BLaER1 treated with 17β-estradiol and CSF1 and Interleukin-3, amounts not matched to agents 10 nM and 100 nM (cell line): ENCODE results near the gene MAGEA12.
"Not testable (repeated sequence)": the region's sequence is repeated elsewhere in the genome, so short reads cannot be mapped to it uniquely, and the experiment has no call there.

ENCODE experiments used
- H3K27ac ChIP-seq, 11 experiments: shearing (Covaris generic); formaldehyde crosslinking; 2 replicates each; pipeline ENCODE4 v1.8.1; 2022
- H3K27me3 ChIP-seq, 11 experiments: shearing (Covaris generic); formaldehyde crosslinking; 2 replicates each; pipeline ENCODE4 v1.8.1; 2022
- H3K36me3 ChIP-seq, 11 experiments: shearing (Covaris generic); formaldehyde crosslinking; 2 replicates each; pipeline ENCODE4 v1.8.1; 2022
- H3K4me1 ChIP-seq, 10 experiments: shearing (Covaris generic); formaldehyde crosslinking; 2 replicates each; pipeline ENCODE4 v1.8.1; 2022
- H3K4me2 ChIP-seq, 11 experiments: shearing (Covaris generic); formaldehyde crosslinking; 2 replicates each; pipeline ENCODE4 v1.8.1; 2022
- H3K4me3 ChIP-seq, 10 experiments: shearing (Covaris generic); formaldehyde crosslinking; 2 replicates each; pipeline ENCODE4 v1.8.1; 2022
- H3K9ac ChIP-seq, 11 experiments: shearing (Covaris generic); formaldehyde crosslinking; 2 replicates each; pipeline ENCODE4 v1.8.1; 2022
- H3K9me3 ChIP-seq, 11 experiments: shearing (Covaris generic); formaldehyde crosslinking; replicated peaks in 1 of 11; 2 replicates each; pipeline ENCODE4 v1.8.1; 2022
- H4K20me1 ChIP-seq, 11 experiments: shearing (Covaris generic); formaldehyde crosslinking; 2 replicates each; pipeline ENCODE4 v1.8.1; 2022
- Cebpa-rat ChIP-seq, 11 experiments: shearing (Covaris generic); IDR thresholded peaks; 2 replicates each; pipeline ENCODE4 v1.8.1; 2022

MAGEA12 gene

DNA sequence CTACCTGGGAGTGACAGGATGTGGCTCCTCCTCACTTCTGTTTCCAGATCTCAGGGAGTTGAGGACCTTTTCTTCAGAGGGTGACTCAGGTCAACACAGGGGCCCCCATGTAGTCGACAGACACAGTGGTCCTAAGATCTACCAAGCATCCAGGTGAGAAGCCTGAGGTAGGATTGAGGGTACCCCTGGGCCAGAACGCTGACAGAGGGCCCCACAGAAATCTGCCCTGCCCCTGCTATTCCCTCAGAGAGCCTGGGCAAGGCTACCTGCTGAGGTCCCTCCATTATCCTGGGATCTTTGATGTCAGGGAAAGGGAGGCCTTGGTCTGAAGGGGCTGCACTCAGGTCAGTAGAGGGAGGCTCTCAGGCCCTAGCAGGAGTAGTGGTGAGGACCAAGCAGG lies 1.5 kb downstream of the MAGEA12 start:
- no peaks in the 10 kb centered on the region for H3K36me3 ChIP-seq
- no peak overlapping the region for H3K27ac ChIP-seq
- no peak for TF ChIP-seq Cebpa-rat (IDR thresholded peaks at IDR 0.05)
- H3K9ac ChIP-seq = no peak overlapping the region
- peaks cover 64 to 91% (median 85%) of the 10 kb centered on the region in 11 experiments for H3K27me3 ChIP-seq
- no peaks in the 10 kb centered on the region for H3K4me1 ChIP-seq
- no peaks in the 10 kb centered on the region; a peak in 1 of 22 replicates for H3K9me3 ChIP-seq
- no peaks in the 10 kb centered on the region; a peak in 1 of 22 replicates for H4K20me1 ChIP-seq
- no peak overlapping the region for H3K4me2 ChIP-seq
- H3K4me3 ChIP-seq = no peak overlapping the region

DNA sequence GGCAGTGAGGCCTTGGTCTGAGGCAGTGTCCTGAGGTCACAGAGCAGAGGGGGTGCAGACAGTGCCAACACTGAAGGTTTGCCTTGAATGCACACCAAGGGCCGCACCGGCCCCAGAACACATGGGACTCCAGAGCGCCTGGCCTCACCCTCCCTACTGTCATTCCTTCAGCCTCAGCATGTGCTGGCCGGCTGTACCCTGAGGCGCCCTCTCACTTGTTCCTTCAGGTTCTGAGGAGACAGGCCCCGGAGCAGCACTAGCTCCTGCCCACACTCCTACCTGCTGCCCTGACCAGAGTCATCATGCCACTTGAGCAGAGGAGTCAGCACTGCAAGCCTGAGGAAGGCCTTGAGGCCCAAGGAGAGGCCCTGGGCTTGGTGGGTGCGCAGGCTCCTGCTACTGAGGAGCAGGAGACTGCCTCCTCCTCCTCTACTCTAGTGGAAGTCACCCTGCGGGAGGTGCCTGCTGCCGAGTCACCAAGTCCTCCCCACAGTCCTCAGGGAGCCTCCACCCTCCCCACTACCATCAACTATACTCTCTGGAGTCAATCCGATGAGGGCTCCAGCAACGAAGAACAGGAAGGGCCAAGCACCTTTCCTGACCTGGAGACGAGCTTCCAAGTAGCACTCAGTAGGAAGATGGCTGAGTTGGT lies 2.4 kb downstream of the MAGEA12 start:
- H3K9ac ChIP-seq = no peak overlapping the region
- no peaks in the 10 kb centered on the region for H3K4me1 ChIP-seq
- H3K36me3 ChIP-seq = no peaks in the 10 kb centered on the region
- peaks cover 62 to 92% (median 85%) of the 10 kb centered on the region in 11 experiments for H3K27me3 ChIP-seq
- no peak overlapping the region for H3K4me2 ChIP-seq
- no peaks in the 10 kb centered on the region; a peak in 1 of 22 replicates for H3K9me3 ChIP-seq
- H4K20me1 ChIP-seq = no peaks in the 10 kb centered on the region; a peak in 1 of 22 replicates
- H3K27ac ChIP-seq = no peak overlapping the region
- H3K4me3 ChIP-seq = no peak overlapping the region
- TF ChIP-seq Cebpa-rat (IDR thresholded peaks at IDR 0.05) = no peak

DNA sequence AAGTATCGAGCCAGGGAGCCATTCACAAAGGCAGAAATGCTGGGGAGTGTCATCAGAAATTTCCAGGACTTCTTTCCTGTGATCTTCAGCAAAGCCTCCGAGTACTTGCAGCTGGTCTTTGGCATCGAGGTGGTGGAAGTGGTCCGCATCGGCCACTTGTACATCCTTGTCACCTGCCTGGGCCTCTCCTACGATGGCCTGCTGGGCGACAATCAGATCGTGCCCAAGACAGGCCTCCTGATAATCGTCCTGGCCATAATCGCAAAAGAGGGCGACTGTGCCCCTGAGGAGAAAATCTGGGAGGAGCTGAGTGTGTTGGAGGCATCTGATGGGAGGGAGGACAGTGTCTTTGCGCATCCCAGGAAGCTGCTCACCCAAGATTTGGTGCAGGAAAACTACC lies 3.0 kb downstream of the MAGEA12 start:
- H3K9me3 ChIP-seq, H4K20me1 ChIP-seq, H3K4me3 ChIP-seq, H3K27ac ChIP-seq, H3K4me2 ChIP-seq, H3K36me3 ChIP-seq, H3K4me1 ChIP-seq, H3K9ac ChIP-seq: not testable (repeated sequence)
- H3K27me3 ChIP-seq = peaks cover 59 to 87% (median 84%) of the 10 kb centered on the region in 11 experiments

DNA sequence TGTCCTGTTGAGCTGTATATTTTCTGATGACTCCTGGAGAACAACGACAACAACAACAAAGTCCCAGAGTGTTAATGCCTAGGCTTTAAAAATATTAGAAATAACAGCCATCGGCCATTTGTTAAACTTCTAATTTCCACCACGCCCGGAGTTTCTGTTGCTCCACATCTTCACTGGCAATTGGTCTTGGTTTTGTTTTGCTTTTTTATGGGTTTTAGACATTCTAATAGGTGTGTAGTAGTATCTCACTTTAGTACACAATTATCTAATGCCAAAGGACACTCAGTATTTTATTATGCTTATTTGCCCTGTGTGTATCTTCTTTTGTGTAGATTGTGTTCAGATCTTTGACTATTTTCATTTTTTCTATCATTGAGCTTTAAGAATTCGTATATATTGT lies 5.0 kb downstream of the MAGEA12 start:
- Histone ChIP-seq H3K9ac (no peak overlapping the region), H3K27me3 (peaks cover 56 to 84% (median 79%) of the 10 kb centered on the region in 11 experiments), H3K27ac (no peak overlapping the region), H3K9me3 (no peaks in the 10 kb centered on the region; a peak in 1 of 22 replicates), H3K4me1 (no peaks in the 10 kb centered on the region), H4K20me1 (no peaks in the 10 kb centered on the region; a peak in 2 of 22 replicates), H3K4me3 (no peak overlapping the region), H3K36me3 (no peaks in the 10 kb centered on the region), H3K4me2 (no peak overlapping the region)
- TF ChIP-seq Cebpa-rat (IDR thresholded peaks at IDR 0.05) = no peak

DNA sequence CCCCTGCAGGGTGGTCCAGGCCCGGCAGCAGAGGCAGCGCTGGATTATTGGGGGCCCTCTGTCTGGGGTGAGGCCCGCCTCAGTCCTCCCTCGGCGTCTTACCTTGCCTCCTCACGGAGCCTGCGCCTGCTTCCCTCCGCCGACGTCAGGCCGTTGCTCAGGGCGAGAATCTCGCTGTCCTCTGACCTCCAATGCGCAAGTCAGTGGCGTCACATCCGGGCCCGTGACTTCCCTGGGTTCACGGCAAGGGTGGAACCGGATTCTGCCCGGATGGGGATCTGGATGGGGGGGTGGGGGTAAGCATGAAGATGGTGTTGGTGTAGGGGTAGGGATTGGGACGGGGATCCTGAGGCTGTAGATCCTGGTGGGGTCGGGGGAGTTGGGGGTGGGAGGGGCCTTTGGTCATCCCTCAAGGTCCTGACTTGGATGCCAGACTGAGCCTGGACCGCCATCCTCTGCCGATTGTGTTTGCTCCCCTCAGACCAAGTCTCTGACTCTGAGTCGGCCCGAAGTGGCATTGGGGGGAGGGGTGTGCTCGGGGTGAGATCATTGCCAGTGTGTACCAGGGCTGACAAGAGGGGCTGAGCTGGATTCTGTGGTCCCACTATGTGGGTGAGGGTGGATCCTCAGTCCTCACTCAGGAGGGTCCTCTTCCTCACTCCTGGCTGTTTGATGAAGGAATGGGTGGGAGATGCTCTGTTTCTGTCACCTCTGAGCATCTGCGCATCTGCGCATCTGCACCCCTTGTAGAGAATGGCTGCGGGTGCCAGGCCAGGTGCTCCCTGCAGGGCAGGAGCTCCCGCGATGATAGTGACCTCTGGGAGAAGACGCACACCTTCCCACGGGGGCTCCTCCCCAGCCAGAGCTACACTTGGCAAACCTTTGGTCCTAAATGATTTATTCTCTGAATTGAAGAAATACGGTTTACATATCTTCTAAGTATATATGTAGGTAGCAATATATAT lies 20.4 kb downstream of the MAGEA12 start, which contains the start of gene MAGEA2:
MAGEA2 (minus strand) TSS at position 157 of the 965 bp plus-strand sequence. CDS start 2,479 bp downstream, outside the sequence.
- not testable (repeated sequence) for H3K4me1 ChIP-seq, H3K27ac ChIP-seq, H3K4me2 ChIP-seq, H3K9me3 ChIP-seq, H3K36me3 ChIP-seq, H4K20me1 ChIP-seq, H3K9ac ChIP-seq, H3K4me3 ChIP-seq, H3K27me3 ChIP-seq

DNA sequence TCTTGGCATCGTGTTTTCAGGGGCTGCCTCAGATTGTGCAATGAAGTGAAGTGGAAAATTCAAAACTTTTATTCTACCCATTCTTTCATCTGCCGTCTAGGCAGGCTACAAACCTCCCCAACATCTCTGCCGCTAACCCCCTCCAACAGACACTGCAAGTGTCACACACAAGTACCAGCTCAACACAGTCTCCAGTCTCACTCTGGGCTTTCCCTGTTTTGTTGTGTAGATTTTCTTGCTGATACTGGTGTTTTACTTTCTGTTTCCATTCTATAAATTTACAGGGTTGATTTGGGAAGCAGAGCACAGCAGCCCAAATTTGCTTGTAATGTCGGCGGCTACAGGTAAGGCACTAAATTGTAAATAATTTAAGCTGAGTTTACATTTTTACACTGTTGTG lies 21.3 kb downstream of the MAGEA12 start:
- not testable (repeated sequence) for H3K36me3 ChIP-seq, H4K20me1 ChIP-seq, H3K27me3 ChIP-seq, H3K9ac ChIP-seq, H3K4me1 ChIP-seq, H3K4me2 ChIP-seq, H3K9me3 ChIP-seq, H3K4me3 ChIP-seq, H3K27ac ChIP-seq

DNA sequence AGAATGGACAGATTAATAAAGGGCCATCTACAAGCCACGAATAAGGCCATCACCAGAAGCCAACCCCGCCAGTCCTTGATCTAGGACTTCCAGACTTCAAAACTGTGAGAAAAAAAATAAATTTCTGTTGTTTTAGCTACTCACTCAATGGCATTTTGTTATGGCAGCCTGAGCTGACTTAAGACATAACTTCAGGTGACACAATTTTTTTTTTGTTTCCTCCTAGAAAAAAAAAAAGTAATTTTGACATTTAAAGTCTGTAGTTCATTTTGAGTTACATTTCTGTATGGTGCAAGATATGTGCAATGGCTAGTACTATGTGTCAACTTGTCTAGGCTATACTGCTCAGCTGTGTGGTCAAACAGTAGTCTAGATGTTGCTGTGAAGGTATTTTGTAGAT lies 25.4 kb downstream of the MAGEA12 start, which contains the start of gene CSAG3:
CSAG3 (plus strand) TSS at position 301 of the 400 bp plus-strand sequence.
- H3K4me3 ChIP-seq, H3K4me1 ChIP-seq, H3K9me3 ChIP-seq, H4K20me1 ChIP-seq, H3K9ac ChIP-seq, H3K27ac ChIP-seq, H3K4me2 ChIP-seq, H3K36me3 ChIP-seq: not testable (repeated sequence)
- H3K27me3 ChIP-seq = peaks cover 0 to 12% (median 4%) of the 10 kb centered on the region in 11 experiments; a peak in 10 of 22 replicates

DNA sequence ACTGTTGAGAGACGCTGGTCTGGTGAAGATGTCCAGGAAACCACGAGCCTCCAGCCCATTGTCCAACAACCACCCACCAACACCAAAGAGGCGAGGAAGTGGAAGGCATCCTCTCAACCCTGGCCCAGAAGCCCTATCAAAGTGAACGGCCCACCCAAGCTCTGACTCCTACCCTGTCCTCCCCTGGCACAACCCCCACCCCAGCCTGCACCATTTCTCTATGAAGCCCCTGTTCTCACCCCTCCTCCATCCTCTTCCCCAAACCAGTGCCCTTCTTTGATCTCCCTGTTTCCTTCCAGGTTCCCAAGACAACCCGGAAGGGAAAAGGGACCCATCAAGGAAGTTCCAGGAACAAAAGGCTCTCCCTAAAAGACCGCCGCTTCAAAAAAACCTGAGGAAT lies 26.0 kb downstream of the MAGEA12 start:
- H3K27ac ChIP-seq = not testable (repeated sequence)

DNA sequence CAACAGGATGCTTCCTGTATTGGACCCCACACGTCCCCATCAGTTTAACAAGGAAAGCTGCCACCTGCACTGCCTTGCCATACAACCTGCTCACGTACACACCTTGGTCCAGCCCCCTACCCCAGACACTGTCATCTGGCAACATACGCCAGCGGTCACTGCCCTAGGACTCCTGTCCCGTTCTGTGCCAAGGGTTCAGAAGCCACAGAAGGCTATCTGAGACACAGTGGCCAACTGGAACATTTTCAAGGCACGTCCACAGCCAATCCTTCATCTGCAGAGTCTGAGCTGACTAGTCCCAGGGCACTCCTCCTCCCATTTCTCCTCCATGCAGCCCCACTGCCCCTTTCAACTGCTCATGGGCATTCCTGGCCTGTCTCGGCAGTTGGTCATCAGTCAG lies 28.0 kb downstream of the MAGEA12 start:
- H3K9me3 ChIP-seq, H3K4me1 ChIP-seq, H3K27ac ChIP-seq, H3K9ac ChIP-seq, H3K4me2 ChIP-seq, H4K20me1 ChIP-seq, H3K36me3 ChIP-seq, H3K4me3 ChIP-seq: not testable (repeated sequence)
- H3K27me3 ChIP-seq = peaks cover 0 to 15% (median 4%) of the 10 kb centered on the region in 11 experiments; a peak in 15 of 22 replicates

More for the DNA sequence above, 26.0 kb downstream of the MAGEA12 start:
- H3K4me1 ChIP-seq, H3K36me3 ChIP-seq, H4K20me1 ChIP-seq, H3K4me3 ChIP-seq, H3K9ac ChIP-seq, H3K9me3 ChIP-seq, H3K4me2 ChIP-seq: not testable (repeated sequence)
- peaks cover 0 to 12% (median 4%) of the 10 kb centered on the region in 11 experiments; a peak in 10 of 22 replicates for H3K27me3 ChIP-seq

DNA sequence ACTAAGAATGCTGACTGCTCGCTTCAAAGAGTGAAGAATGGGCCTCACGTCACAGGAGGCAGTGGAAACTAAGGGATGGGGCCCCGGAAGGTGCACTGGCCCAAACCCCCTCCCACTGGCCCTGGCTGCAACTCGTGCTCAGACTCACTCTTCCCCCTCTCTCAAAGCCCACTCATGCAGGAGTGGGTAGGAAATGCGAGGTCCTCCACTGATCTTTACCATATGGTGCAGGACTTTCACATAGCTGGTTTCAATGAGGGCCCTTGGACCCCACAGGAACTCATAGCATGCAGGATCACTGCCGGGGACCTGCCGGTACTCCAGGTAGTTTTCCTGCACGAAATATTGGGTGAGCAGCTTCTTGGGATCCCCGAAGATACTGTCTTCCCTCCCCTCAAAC lies 33.0 kb downstream of the MAGEA12 start:
- H3K4me2 ChIP-seq, H3K27ac ChIP-seq, H3K9me3 ChIP-seq, H3K4me1 ChIP-seq, H4K20me1 ChIP-seq, H3K4me3 ChIP-seq, H3K36me3 ChIP-seq, H3K9ac ChIP-seq: not testable (repeated sequence)
- H3K27me3 ChIP-seq = peaks cover 0 to 10% (median 6%) of the 10 kb centered on the region in 11 experiments; a peak in 12 of 22 replicates

DNA sequence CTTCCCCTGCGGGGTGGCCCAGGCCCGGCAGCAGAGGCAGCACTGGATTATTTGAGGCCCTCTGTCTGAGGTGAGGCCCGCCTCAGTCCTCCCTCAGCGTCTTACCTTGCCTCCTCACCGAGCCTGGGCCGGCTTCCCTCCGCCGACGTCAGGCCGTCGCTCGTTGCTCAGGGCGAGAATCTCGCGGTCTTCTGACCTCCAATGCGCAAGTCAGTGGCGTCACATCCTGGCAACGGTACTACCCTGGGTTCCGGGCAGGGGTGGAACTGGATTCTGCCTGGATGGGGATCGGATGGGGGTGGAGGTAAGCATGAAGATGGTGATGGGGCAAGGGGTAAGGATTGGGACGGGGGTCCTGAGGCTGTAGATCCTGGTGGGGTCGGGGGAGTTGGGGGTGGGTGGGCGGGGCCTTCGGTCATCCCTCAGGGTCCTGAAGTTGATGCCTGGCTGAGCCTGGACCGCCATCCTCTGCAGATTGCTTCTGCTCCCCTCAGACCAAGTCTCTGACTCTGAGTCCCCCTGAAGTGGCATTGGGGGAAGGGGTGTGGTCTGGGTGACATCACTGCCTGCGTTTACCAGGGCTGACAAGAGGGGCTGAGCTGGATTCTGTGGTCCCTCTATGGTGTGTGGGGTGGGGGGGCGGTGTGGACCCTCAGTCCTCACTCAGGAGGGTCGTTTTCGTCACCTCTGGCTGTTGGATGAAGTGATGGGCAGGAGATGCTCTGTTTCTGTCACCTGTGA lies 36.2 kb downstream of the MAGEA12 start, which contains the start of gene MAGEA6:
MAGEA6 (minus strand) TSS at position 141 of the 741 bp plus-strand sequence. CDS start 2,039 bp downstream, outside the sequence.
- H3K27ac ChIP-seq, H4K20me1 ChIP-seq, H3K4me2 ChIP-seq, H3K9me3 ChIP-seq, H3K27me3 ChIP-seq, H3K36me3 ChIP-seq, H3K4me3 ChIP-seq, H3K9ac ChIP-seq, H3K4me1 ChIP-seq: not testable (repeated sequence)

DNA sequence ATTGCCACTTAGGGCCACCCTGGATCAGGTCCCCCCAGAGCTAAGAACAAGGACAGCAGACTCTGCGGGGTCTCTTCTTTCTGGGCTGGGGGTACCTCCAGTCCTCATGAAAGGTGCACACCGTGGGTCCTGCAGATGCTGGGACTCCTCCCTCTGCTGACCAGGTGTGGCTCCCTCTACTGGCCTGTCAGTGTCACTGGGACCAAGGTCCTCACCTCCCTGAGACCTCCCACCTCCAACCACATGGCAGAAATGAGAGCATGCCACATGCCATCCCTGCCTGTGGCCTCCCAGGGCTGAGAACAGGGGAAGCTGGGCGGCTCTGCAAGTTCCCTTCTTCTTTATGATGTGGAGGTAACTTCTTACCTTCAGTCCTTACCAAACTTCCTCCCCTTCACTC lies 53.5 kb downstream of the MAGEA12 start:
- H3K4me1 ChIP-seq, H3K9ac ChIP-seq, H4K20me1 ChIP-seq, H3K36me3 ChIP-seq, H3K4me3 ChIP-seq, H3K27ac ChIP-seq, H3K9me3 ChIP-seq, H3K4me2 ChIP-seq: not testable (repeated sequence)
- peaks cover 18 to 22% (median 19%) of the 10 kb centered on the region in 11 experiments for H3K27me3 ChIP-seq
